Large intestine (tissue), 12 donors: ENCODE data around the gene RELL2. TPM values are rescaled to one million over a fixed set of nuclear protein-coding genes. Genes with fewer than 3 reads are reported as not detected.

Experiments used
- DNase-seq, 2 donors: peaks; one replicate each; pipeline versions ENCODE4 v3.0.0 to v3.0.0-alpha.2; 2013
- H3K27ac ChIP-seq: one replicate; pipeline ENCODE4 v1.5.1; 2013; ENCODE audit warnings: low read length
- H3K27me3 ChIP-seq: 2 replicates; pipeline ENCODE4 v1.6.1; 2013; ENCODE audit warnings: low read length; ENCODE audit not compliant: control insufficient read depth, insufficient read depth
- H3K36me3 ChIP-seq: 2 replicates; pipeline ENCODE4 v1.6.1; 2013; ENCODE audit warnings: low read length; ENCODE audit not compliant: control insufficient read depth, insufficient read depth
- H3K4me1 ChIP-seq: one replicate; pipeline ENCODE4 v1.6.1; 2013; ENCODE audit warnings: low read length; ENCODE audit not compliant: control insufficient read depth, insufficient read depth
- H3K4me3 ChIP-seq: one replicate; pipeline ENCODE4 v1.5.1; 2013; ENCODE audit warnings: low read length
- H3K9me3 ChIP-seq: one replicate; pipeline ENCODE4 v1.6.1; 2013; ENCODE audit warnings: mild to moderate bottlenecking, low read depth, low read length, moderate library complexity; ENCODE audit not compliant: control insufficient read depth
- WGBS: methylation state at CpG from one replicate; pipeline ENCODE4 v1.1.5; 2013; ENCODE audit warnings: low lambda C conversion rate; ENCODE audit not compliant: insufficient coverage; 5-methylcytosine and 5-hydroxymethylcytosine counted together
- long read RNA-seq, 11 donors: transcript quantifications; one replicate each; lab custom pipeline, GENCODE V29; 2026
- polyA plus RNA-seq: library from polyadenylated mRNA; unstranded; fragments of 120-200 nt; gene quantifications from one replicate; pipeline ENCODE4 v1.2.1, GENCODE V29; 2013

The RELL2 gene
- polyA plus RNA-seq = 2.0 TPM
- long read RNA-seq, donor 1, partial matches to known transcripts = 0 of 1 reads
- long read RNA-seq, donor 1, other reads (novel, unspliced or antisense) = 0 of 1 reads
- long read RNA-seq, donor 2, partial matches to known transcripts = 0 of 2 reads
- long read RNA-seq, donor 2, other reads (novel, unspliced or antisense) = 0 of 2 reads
- long read RNA-seq, donor 3, partial matches to known transcripts = 0 of 2 reads
- long read RNA-seq, donor 3, other reads (novel, unspliced or antisense) = 0 of 2 reads
- long read RNA-seq, donor 4 = 0 reads
- long read RNA-seq, donor 5 = 0 reads
- long read RNA-seq, donor 6, partial matches to known transcripts = 0 of 1 reads
- long read RNA-seq, donor 6, other reads (novel, unspliced or antisense) = 0 of 1 reads
- long read RNA-seq, donor 7, partial matches to known transcripts = 0 of 1 reads
- long read RNA-seq, donor 7, other reads (novel, unspliced or antisense) = 0 of 1 reads
- long read RNA-seq, donor 8, partial matches to known transcripts = 0 of 1 reads
- long read RNA-seq, donor 8, other reads (novel, unspliced or antisense) = 0 of 1 reads
- long read RNA-seq, donor 9 = 0 reads
- long read RNA-seq, donor 10, partial matches to known transcripts = 0 of 2 reads
- long read RNA-seq, donor 10, other reads (novel, unspliced or antisense) = 0 of 2 reads
- long read RNA-seq, donor 11, partial matches to known transcripts = 0 of 1 reads
- long read RNA-seq, donor 11, other reads (novel, unspliced or antisense) = 0 of 1 reads

GRCh38 chr5:141636413-141637122, at the start of gene RELL2, which contains the start of gene HDAC3:
Gene RELL2, plus strand, starts transcription at chr5:141636997. Its CDS starts 1,229 bp downstream, at chr5:141638226.
Gene HDAC3, minus strand, starts transcription at chr5:141636849. Its CDS starts 59 bp downstream, at chr5:141636790.
- peak within 1 kb of the TSS; percentile 99 for H3K4me3 ChIP-seq
- peaks cover 25% of the 10 kb centered on the region for H3K36me3 ChIP-seq
- WGBS = no CpG with 5 or more reads among the region's 55 CpGs
- H3K9me3 ChIP-seq = peaks cover 11% of the 10 kb centered on the region
- peak; percentile 92 to 95 for DNase-seq
- H3K4me1 ChIP-seq = peaks cover 11% of the 10 kb centered on the region
- H3K27ac ChIP-seq = peak within 1 kb of the TSS; percentile 71
- peaks cover 15% of the 10 kb centered on the region for H3K27me3 ChIP-seq

GRCh38 chr5:141590127-141590526, 46.7 kb upstream of the RELL2 start:
- 75% methylated on average over 1 of the region's 2 CpGs for WGBS
- no peaks in the 10 kb centered on the region for H3K4me1 ChIP-seq
- DNase-seq = no peak
- no peaks in the 10 kb centered on the region for H3K9me3 ChIP-seq
- no peak overlapping the region for H3K4me3 ChIP-seq
- peaks cover 26% of the 10 kb centered on the region for H3K36me3 ChIP-seq
- no peaks in the 10 kb centered on the region for H3K27me3 ChIP-seq
- no peak overlapping the region for H3K27ac ChIP-seq

- Histone ChIP-seq H3K27ac (no peak overlapping the region), H3K4me3 (no peak overlapping the region), H3K27me3 (no peaks in the 10 kb centered on the region), H3K9me3 (no peaks in the 10 kb centered on the region), H3K4me1 (no peaks in the 10 kb centered on the region), H3K36me3 (peaks cover 10% of the 10 kb centered on the region)
- DNase-seq = no peak
- 100% methylated on average over 1 of the region's 1 CpG for WGBS
Measured at GRCh38 chr5:141596867-141597266, 39.9 kb upstream of the RELL2 start.

- 83% methylated on average over 2 of the region's 2 CpGs for WGBS
- no peaks in the 10 kb centered on the region for H3K27me3 ChIP-seq
- peaks cover 10% of the 10 kb centered on the region for H3K36me3 ChIP-seq
- DNase-seq = no peak
- H3K4me3 ChIP-seq = no peak overlapping the region
- H3K9me3 ChIP-seq = no peaks in the 10 kb centered on the region
- H3K4me1 ChIP-seq = no peaks in the 10 kb centered on the region
- H3K27ac ChIP-seq = no peak overlapping the region
Measured at GRCh38 chr5:141597394-141597793, 39.4 kb upstream of the RELL2 start.

- WGBS = no CpG with 5 or more reads among the region's 2 CpGs
- Histone ChIP-seq H3K4me3 (no peak overlapping the region), H3K9me3 (no peaks in the 10 kb centered on the region), H3K36me3 (peaks cover 10% of the 10 kb centered on the region), H3K27me3 (no peaks in the 10 kb centered on the region), H3K4me1 (no peaks in the 10 kb centered on the region), H3K27ac (no peak overlapping the region)
- no peak for DNase-seq
Measured at GRCh38 chr5:141597814-141598213, 39.0 kb upstream of the RELL2 start.

GRCh38 chr5:141598391-141599345, 38.1 kb upstream of the RELL2 start:
- Histone ChIP-seq H3K36me3 (peaks cover 4% of the 10 kb centered on the region), H3K9me3 (no peaks in the 10 kb centered on the region), H3K4me1 (peaks cover under 1% of the 10 kb centered on the region), H3K4me3 (no peak overlapping the region), H3K27ac (no peak overlapping the region), H3K27me3 (no peaks in the 10 kb centered on the region)
- WGBS = no CpG with 5 or more reads among the region's 3 CpGs
- no peak for DNase-seq

- 71% methylated on average over 1 of the region's 1 CpG for WGBS
- Histone ChIP-seq H3K4me1 (peaks cover 9% of the 10 kb centered on the region), H3K27me3 (no peaks in the 10 kb centered on the region), H3K36me3 (no peaks in the 10 kb centered on the region), H3K27ac (no peak overlapping the region), H3K4me3 (no peak overlapping the region), H3K9me3 (no peaks in the 10 kb centered on the region)
- no peak for DNase-seq
Measured at GRCh38 chr5:141602606-141603005, 34.2 kb upstream of the RELL2 start.

GRCh38 chr5:141603923-141604717, 32.7 kb upstream of the RELL2 start:
- no peak overlapping the region for H3K4me3 ChIP-seq
- DNase-seq = peak; percentile 82 to 87
- no peaks in the 10 kb centered on the region for H3K9me3 ChIP-seq
- H3K27me3 ChIP-seq = no peaks in the 10 kb centered on the region
- peaks cover 18% of the 10 kb centered on the region for H3K4me1 ChIP-seq
- 0% methylated on average over 2 of the region's 6 CpGs for WGBS
- no peaks in the 10 kb centered on the region for H3K36me3 ChIP-seq
- peak overlapping the region; percentile 73 for H3K27ac ChIP-seq
